ENCODE measurements around the gene CNPY4.
A peak's percentile ranks its signal among the peaks of the same experiment; 100 is the strongest.

The CNPY4 gene

GRCh38 chr7:100119072-100119969 is at the start of gene CNPY4, which contains the start of gene TAF6:
Gene CNPY4 (plus strand): TSS chr7:100119634. CDS start chr7:100119745, 111 bp downstream.
Gene TAF6 (minus strand): TSS chr7:100119358. CDS start chr7:100114209, 5,149 bp downstream.
- Histone ChIP-seq H3K4me1 (ENCODE audit: low read length) (0 out of 2 replicates have a peak, but pooled peaks cover 6% of the 10 kb centered on the region), H4K20me1 (ENCODE audit: insufficient read depth, low read length) (no peaks in the 10 kb centered on the region), H3K27me3 (replicated peaks; ENCODE audit: insufficient read depth, low read length) (no peaks in the 10 kb centered on the region), H3K9me2 (replicated peaks; ENCODE audit: insufficient read depth, low read length) (no peaks in the 10 kb centered on the region), H3K9me3 (replicated peaks; ENCODE audit: insufficient read depth, low read length) (no peaks in the 10 kb centered on the region), H3K4me3 (ENCODE audit: low read length) (peak within 1 kb of the TSS; percentile 91), H3F3A (ENCODE audit: insufficient read depth, low read length) (peaks cover 13% of the 10 kb centered on the region), H3K27ac (ENCODE audit: low read length) (peak within 1 kb of the TSS; percentile 60; the same call in 1 of the 2 replicates), H3K9ac (ENCODE audit: low read length) (peak within 1 kb of the TSS; percentile 79), H3K79me2 (ENCODE audit: low read length) (peaks cover 11% of the 10 kb centered on the region), H3K4me2 (ENCODE audit: low read depth, low read length) (peak within 1 kb of the TSS; percentile 88), H3K36me3 (replicated peaks; ENCODE audit: insufficient read depth, low read length) (no peaks in the 10 kb centered on the region), H2AFZ (ENCODE audit: low read length) (peak within 1 kb of the TSS; percentile 85)
- TF ChIP-seq EZH2 (optimal IDR thresholded peaks at IDR 0.05; ENCODE audit: low read depth, low read length) (no peak), CTCF (IDR thresholded peaks at IDR 0.05; ENCODE audit: low read length) (no peak)
- peak; percentile 94 for DNase-seq

- H3K9me2 ChIP-seq (replicated peaks; ENCODE audit: insufficient read depth, low read length), result no peaks in the 10 kb centered on the region
- no peak overlapping the region for H3K4me3 ChIP-seq (ENCODE audit: low read length)
- H4K20me1 ChIP-seq (ENCODE audit: insufficient read depth, low read length), result no peaks in the 10 kb centered on the region
- no peaks in the 10 kb centered on the region for H3K27me3 ChIP-seq (replicated peaks; ENCODE audit: insufficient read depth, low read length)
- peaks cover 42% of the 10 kb centered on the region for H3K36me3 ChIP-seq (replicated peaks; ENCODE audit: insufficient read depth, low read length)
- H3K27ac ChIP-seq (ENCODE audit: low read length), result no peak overlapping the region
- H3F3A ChIP-seq (ENCODE audit: insufficient read depth, low read length), result no peaks in the 10 kb centered on the region
- H3K9ac ChIP-seq (ENCODE audit: low read length), result no peak overlapping the region
- no peak for DNase-seq
- TF ChIP-seq CTCF (IDR thresholded peaks at IDR 0.05; ENCODE audit: low read length) (no peak), EZH2 (optimal IDR thresholded peaks at IDR 0.05; ENCODE audit: low read depth, low read length) (no peak), EZH2phosphoT487 (IDR thresholded peaks at IDR 0.05; ENCODE audit: low read length) (no peak)
- no peaks in the 10 kb centered on the region for H3K79me2 ChIP-seq (ENCODE audit: low read length)
- no peaks in the 10 kb centered on the region for H3K4me1 ChIP-seq (ENCODE audit: low read length)
- no peak overlapping the region for H2AFZ ChIP-seq (ENCODE audit: low read length)
- H3K4me2 ChIP-seq (ENCODE audit: low read depth, low read length), result no peak overlapping the region
- no peaks in the 10 kb centered on the region; the same call in 1 of the 2 replicates for H3K9me3 ChIP-seq (replicated peaks; ENCODE audit: insufficient read depth, low read length)
Observed at GRCh38 chr7:100069991-100070390, 49.4 kb upstream of the CNPY4 start.

- Histone ChIP-seq H3K9ac (ENCODE audit: low read length) (no peak overlapping the region), H2AFZ (ENCODE audit: low read length) (no peak overlapping the region), H3K36me3 (replicated peaks; ENCODE audit: insufficient read depth, low read length) (peaks cover 50% of the 10 kb centered on the region), H3K4me2 (ENCODE audit: low read depth, low read length) (no peak overlapping the region), H3K9me2 (replicated peaks; ENCODE audit: insufficient read depth, low read length) (no peaks in the 10 kb centered on the region), H3K27me3 (replicated peaks; ENCODE audit: insufficient read depth, low read length) (no peaks in the 10 kb centered on the region), H3K79me2 (ENCODE audit: low read length) (no peaks in the 10 kb centered on the region), H3K4me1 (ENCODE audit: low read length) (no peaks in the 10 kb centered on the region), H3K9me3 (replicated peaks; ENCODE audit: insufficient read depth, low read length) (no peaks in the 10 kb centered on the region; the same call in 1 of the 2 replicates), H4K20me1 (ENCODE audit: insufficient read depth, low read length) (no peaks in the 10 kb centered on the region), H3K27ac (ENCODE audit: low read length) (no peak overlapping the region), H3F3A (ENCODE audit: insufficient read depth, low read length) (no peaks in the 10 kb centered on the region), H3K4me3 (ENCODE audit: low read length) (no peak overlapping the region)
- DNase-seq, result no peak
- TF ChIP-seq CTCF (IDR thresholded peaks at IDR 0.05; ENCODE audit: low read length) (no peak), EZH2phosphoT487 (IDR thresholded peaks at IDR 0.05; ENCODE audit: low read length) (no peak), EZH2 (optimal IDR thresholded peaks at IDR 0.05; ENCODE audit: low read depth, low read length) (no peak)
Observed at GRCh38 chr7:100071018-100071723, 48.3 kb upstream of the CNPY4 start.
